ENCODE data around the gene SPATS2. TPM values are rescaled to one million over a fixed set of nuclear protein-coding genes. Genes with fewer than 3 reads are reported as not detected.

The SPATS2 gene
- total and polyA plus RNA-seq, 10 of the 15 experiments (the other 5 are each of a cell fraction or from before 2014, with no cell fraction given) = 9.0 to 54.2 (median 27.5) TPM

- intact Hi-C loops (cut with micrococcal nuclease; ENCODE audit: unreplicated experiment) = no loop called here
Measured at GRCh38 chr12:49375406-49375805, 8.1 kb downstream of the SPATS2 start.

More at GRCh38 chr12:49375406-49375805, 8.1 kb downstream of the SPATS2 start:
- SMC1A ChIA-PET (ENCODE audit: uncharacterized antibody, unreplicated experiment) = interaction anchor here (0.7 to 1.6 kb wide), 8 partner anchors 9 to 152 kb away, joined by 3 to 8 read pairs (median 4); partner anchors contain the start of gene SPATS2
- peaks cover 12% of the 10 kb centered on the region for H3K4me1 ChIP-seq (ENCODE audit: control insufficient read depth, insufficient read depth, low read length)
- POLR2A ChIA-PET = interaction anchor here (0.6 to 3.6 kb wide), 4 partner anchors 8 to 366 kb away, joined by 3 to 19 read pairs (median 6); partner anchors contain the start of genes SPATS2 and TMBIM6
- RAD21 ChIA-PET (ENCODE audit: unreplicated experiment) = interaction anchor here (1.2 to 3.1 kb wide), 5 partner anchors 8 to 55 kb away, joined by 3 to 17 read pairs (median 4); partner anchors contain the start of gene SPATS2
- peaks cover 0 to 5% of the 10 kb centered on the region in 2 experiments; a peak in 2 of 4 replicates for H3K36me3 ChIP-seq (ENCODE audit: control insufficient read depth in 2 of 2, insufficient read depth in 2 of 2, low read length in 1 of 2)
- WGBS (ENCODE audit: insufficient coverage, insufficient replicate concordance, low lambda C conversion rate, missing lambda C conversion rate) = 30% methylated on average over 1 of the region's 1 CpG
- no peak overlapping the region for H2AFZ ChIP-seq (ENCODE audit: control insufficient read depth, low read depth, low read length)
- no peak overlapping the region for H3K4me3 ChIP-seq
- no peak overlapping the region for H3K4me2 ChIP-seq (ENCODE audit: control insufficient read depth, insufficient read depth)
- no peak overlapping the region; the same call in 1 of the 2 replicates for H3K27ac ChIP-seq (ENCODE audit: control insufficient read depth, insufficient read depth)
- BruUV-seq (replicated peaks) = TSS peak; percentile 28
- H4K20me1 ChIP-seq (ENCODE audit: control insufficient read depth, insufficient read depth) = peaks cover 2% of the 10 kb centered on the region; the same call in 1 of the 2 replicates
- no peaks in the 10 kb centered on the region for H3K27me3 ChIP-seq (replicated peaks in 1 of 2; ENCODE audit: control insufficient read depth in 2 of 2, insufficient read depth in 2 of 2, low read length in 1 of 2)
- DNase-seq (ENCODE audit: low read depth, low spot score) (no peak), ATAC-seq (peak; percentile 62), FAIRE-seq (no peak)
- no peak for TF ChIP-seq E2F8 (IDR thresholded peaks at IDR 0.05; ENCODE audit: low read depth, partially characterized antibody)
- no peak for TF ChIP-seq MYB (IDR thresholded peaks at IDR 0.05; ENCODE audit: borderline replicate concordance, low read depth, low read length)
- peak; percentile 53; the same call in 1 of the 2 replicates for TF ChIP-seq RFX5 (IDR thresholded peaks at IDR 0.05; ENCODE audit: low read depth, low read length)
- TF ChIP-seq HDAC6 (IDR thresholded peaks at IDR 0.05; ENCODE audit: unreplicated experiment) = no peak
- no peak for TF ChIP-seq YBX1 (IDR thresholded peaks at IDR 0.05)
- in situ Hi-C loops (cut with MboI) = no loop called here
- CTCF ChIA-PET = interaction anchor here (0.8 to 2.9 kb wide), 5 partner anchors 8 to 139 kb away, joined by 3 to 17 read pairs (median 6); partner anchors contain the start of genes DNAJC22 and SPATS2
- H3K79me2 ChIP-seq (ENCODE audit: control insufficient read depth, insufficient read depth, low read length) = peaks cover 78% of the 10 kb centered on the region
- no peaks in the 10 kb centered on the region for H3K9me3 ChIP-seq (replicated peaks; ENCODE audit: control insufficient read depth, insufficient read depth, low read length)
- H3K9ac ChIP-seq (ENCODE audit: control insufficient read depth, insufficient read depth, low read length) = no peak overlapping the region
